ENCODE data around the gene PPM1E.

GRCh38 chr17:58759522-58759921, 3.9 kb downstream of the PPM1E start:
- TF ChIP-seq CTCF (IDR thresholded peaks at IDR 0.05) (no peak), POLR2A (IDR thresholded peaks at IDR 0.05) (no peak)
